Measurements from ENCODE around the gene NTMT1.

- TF ChIP-seq EZH2 (IDR thresholded peaks at IDR 0.05; ENCODE audit: borderline replicate concordance, low read depth, low read length, poor library complexity, severe bottlenecking) (no peak), CTCF (conservative IDR thresholded peaks at IDR 0.05; ENCODE audit: low read depth, low read length) (no peak)
Observed at GRCh38 chr9:129606161-129607026, 19.6 kb upstream of the NTMT1 start.
